Natural killer cell (primary cell): ENCODE results near the gene KCNQ2. TPM values are rescaled to one million over a fixed set of nuclear protein-coding genes. Genes with fewer than 3 reads are reported as not detected.

ENCODE experiments used
- ATAC-seq, 3 donors: fragments of 150-1000 bp in 2 of 3; fragments of 200-7000 bp in 1 of 3; cut with Tn5 transposase; 1 replicate in 1 of 3; 2 replicates in 2 of 3; pipeline ENCODE4 v1.10.0; 2021; ENCODE audit warnings: mild to moderate bottlenecking in 2 of 3, moderate library complexity in 2 of 3
- DNase-seq, 2 donors: peaks; one replicate each; pipeline versions ENCODE4 v3.0.0 to v3.0.0-alpha.2; 2013 to 2021; ENCODE audit warnings: mixed read lengths in 1 of 2
- H3K27ac ChIP-seq: one replicate; pipeline ENCODE4 v1.5.1; 2013; ENCODE audit warnings: mild to moderate bottlenecking, low read length
- H3K27me3 ChIP-seq: one replicate; pipeline ENCODE4 v1.6.1; 2013; ENCODE audit warnings: low read length; ENCODE audit not compliant: control insufficient read depth, insufficient read depth
- H3K36me3 ChIP-seq: one replicate; pipeline ENCODE4 v1.6.1; 2013; ENCODE audit warnings: low read length; ENCODE audit not compliant: control insufficient read depth, insufficient read depth
- H3K4me1 ChIP-seq: one replicate; pipeline ENCODE4 v1.6.1; 2013; ENCODE audit warnings: low read length; ENCODE audit not compliant: control insufficient read depth, insufficient read depth
- H3K4me3 ChIP-seq: one replicate; pipeline ENCODE4 v1.5.1; 2013; ENCODE audit warnings: low read length
- H3K9me3 ChIP-seq: one replicate; pipeline ENCODE4 v1.6.1; 2013; ENCODE audit warnings: low read length; ENCODE audit not compliant: control insufficient read depth, insufficient read depth
- H3K27ac Mint-ChIP-seq, 2 donors: one replicate each; pipeline ENCODE4 v1.8.0; 2022; ENCODE audit warnings: mild to moderate bottlenecking in 2 of 2, mixed read lengths in 2 of 2, moderate library complexity in 1 of 2
- H3K27me3 Mint-ChIP-seq, 2 donors: one replicate each; pipeline ENCODE4 v1.8.0; 2022; ENCODE audit warnings: low read depth in 2 of 2, mixed read lengths in 2 of 2
- H3K36me3 Mint-ChIP-seq: one replicate; pipeline ENCODE4 v1.8.0; 2022; ENCODE audit warnings: mixed read lengths
- H3K4me1 Mint-ChIP-seq, 2 donors: one replicate each; pipeline ENCODE4 v1.8.0; 2022; ENCODE audit warnings: mixed read lengths in 2 of 2
- H3K4me3 Mint-ChIP-seq: one replicate; pipeline ENCODE4 v1.8.0; 2022; ENCODE audit warnings: mild to moderate bottlenecking, moderate library complexity, mixed read lengths
- H3K9me3 Mint-ChIP-seq, 2 donors: one replicate each; pipeline ENCODE4 v1.8.0; 2022; ENCODE audit warnings: mixed read lengths in 2 of 2
- CTCF ChIP-seq: fragments of 200-600 bp; IDR thresholded peaks from one replicate; pipeline ENCODE4 v1.8.0; 2022; ENCODE audit warnings: antibody characterized with exemption
- WGBS: methylation state at CpG from one replicate; pipeline ENCODE4 v1.1.7; 2013; ENCODE audit warnings: missing lambda C conversion rate; ENCODE audit not compliant: insufficient coverage; 5-methylcytosine and 5-hydroxymethylcytosine counted together
- intact Hi-C: fragments of 100-400 bp; cut with micrococcal nuclease; formaldehyde crosslinking; loops from one replicate; pipeline ENCODE4 v1.14.2; 2022
- total RNA-seq, 4 donors: library from RNA; stranded (reverse); fragments of 120-200 nt in 1 of 4; gene quantifications; one replicate each; pipeline versions ENCODE4 v1.2.3 to v1.2.4, GENCODE V29; 2013 to 2022

KCNQ2 gene
- total RNA-seq, 3 donors from 2014 or later (not counting 1 experiment from before 2014, with no cell fraction given): not detected

GRCh38 chr20:63357921-63358905 is 114.2 kb downstream of the KCNQ2 start:
- no peaks in the 10 kb centered on the region for H3K4me1 Mint-ChIP-seq
- ATAC-seq (no peak), DNase-seq (no peak)
- H3K36me3 Mint-ChIP-seq: no peaks in the 10 kb centered on the region
- intact Hi-C loops: no loop called here
- H3K9me3 ChIP-seq: no peaks in the 10 kb centered on the region
- H3K36me3 ChIP-seq: no peaks in the 10 kb centered on the region
- peaks cover 5 to 9% of the 10 kb centered on the region in 2 donors for H3K27me3 Mint-ChIP-seq
- no peak overlapping the region for H3K27ac ChIP-seq
- H3K4me3 ChIP-seq: no peak overlapping the region
- peaks cover 18% of the 10 kb centered on the region for H3K27me3 ChIP-seq
- no peak overlapping the region for H3K4me3 Mint-ChIP-seq
- no peak overlapping the region for H3K27ac Mint-ChIP-seq
- WGBS: 81% methylated on average over 26 of the region's 26 CpGs
- no peaks in the 10 kb centered on the region for H3K4me1 ChIP-seq
- no peak for TF ChIP-seq CTCF
- H3K9me3 Mint-ChIP-seq: no peaks in the 10 kb centered on the region

DNA sequence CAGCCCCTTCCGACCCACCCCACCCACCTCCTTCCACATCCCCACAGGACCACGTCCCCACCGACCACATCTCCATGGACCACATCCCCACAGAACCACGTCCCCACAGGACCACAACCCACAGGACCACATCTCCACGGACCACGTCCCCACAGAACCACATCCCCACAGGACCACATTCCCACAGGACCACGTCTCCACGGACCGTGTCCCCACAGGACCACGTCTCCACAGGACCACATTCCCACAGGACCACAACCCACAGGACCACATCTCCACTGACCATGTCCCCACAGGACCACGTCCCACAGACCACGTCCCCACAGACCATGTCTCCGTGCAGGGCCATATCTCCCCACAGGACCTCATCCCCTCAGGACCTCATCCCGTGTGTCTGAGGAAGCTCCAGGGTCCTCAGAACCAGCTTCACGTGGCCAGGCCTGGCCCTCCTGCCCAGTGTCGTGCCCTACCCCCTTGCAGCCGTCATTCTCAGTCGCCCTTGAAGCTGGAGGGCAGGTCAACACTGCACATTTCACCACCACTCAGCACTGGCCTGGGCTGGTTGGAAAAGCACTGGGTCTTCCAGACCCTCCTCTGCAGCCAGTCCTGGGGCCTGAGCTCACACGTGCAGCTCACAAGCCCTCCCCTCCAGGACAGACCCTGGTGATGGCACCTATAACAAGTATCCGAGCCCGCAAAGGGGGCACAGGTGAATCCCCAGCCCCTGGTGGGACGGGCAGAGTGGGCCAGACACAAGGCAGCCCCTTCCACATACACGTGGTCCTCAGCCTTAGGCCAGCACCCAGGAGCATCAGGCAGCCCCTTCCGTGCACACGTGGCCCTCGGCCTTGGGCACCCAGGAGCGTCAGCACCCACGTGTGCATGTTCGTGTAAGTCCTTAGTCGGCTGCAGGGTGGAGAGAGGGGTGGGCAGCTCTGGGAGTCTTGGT is 115.2 kb downstream of the KCNQ2 start:
- H3K27me3 ChIP-seq: peaks cover 15% of the 10 kb centered on the region
- no peak overlapping the region for H3K27ac ChIP-seq
- H3K27ac Mint-ChIP-seq: no peak overlapping the region
- intact Hi-C loops: no loop called here
- no peaks in the 10 kb centered on the region for H3K4me1 Mint-ChIP-seq
- H3K9me3 ChIP-seq: no peaks in the 10 kb centered on the region
- ATAC-seq (no peak), DNase-seq (no peak)
- H3K9me3 Mint-ChIP-seq: no peaks in the 10 kb centered on the region
- no peak overlapping the region for H3K4me3 Mint-ChIP-seq
- 79% methylated on average over 29 of the region's 30 CpGs for WGBS
- H3K4me1 ChIP-seq: no peaks in the 10 kb centered on the region
- H3K36me3 ChIP-seq: no peaks in the 10 kb centered on the region
- peaks cover 0 to 2% of the 10 kb centered on the region in 2 donors for H3K27me3 Mint-ChIP-seq
- TF ChIP-seq CTCF: no peak
- no peaks in the 10 kb centered on the region for H3K36me3 Mint-ChIP-seq
- H3K4me3 ChIP-seq: no peak overlapping the region

DNA sequence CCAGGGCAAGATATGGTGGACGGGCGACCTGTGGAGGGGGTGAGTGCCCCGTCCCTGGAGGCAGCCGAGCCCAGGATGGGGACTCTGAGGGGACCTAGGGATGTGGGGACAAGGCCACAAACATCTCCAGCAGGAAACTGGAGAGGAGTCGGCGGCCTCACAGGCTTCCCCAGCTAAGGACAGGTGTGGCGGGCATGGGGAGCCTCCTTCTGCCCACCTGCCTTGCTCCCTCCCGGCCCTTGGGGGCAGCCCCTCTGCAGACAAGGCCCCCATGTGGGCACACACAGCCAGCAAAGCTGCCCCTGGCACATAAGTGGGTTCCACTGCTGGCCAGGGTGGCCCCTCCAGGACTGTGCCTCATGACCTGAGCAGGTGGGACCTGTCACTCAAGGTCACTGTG is 115.9 kb downstream of the KCNQ2 start:
- Mint-ChIP-seq H3K9me3 (no peaks in the 10 kb centered on the region), H3K27me3 (peaks cover 0 to 2% of the 10 kb centered on the region in 2 donors), H3K4me1 (no peaks in the 10 kb centered on the region), H3K4me3 (no peak overlapping the region), H3K27ac (no peak overlapping the region), H3K36me3 (no peaks in the 10 kb centered on the region)
- no peak overlapping the region for H3K27ac ChIP-seq
- H3K9me3 ChIP-seq: no peaks in the 10 kb centered on the region
- 85% methylated on average over 8 of the region's 8 CpGs for WGBS
- H3K27me3 ChIP-seq: peaks cover 9% of the 10 kb centered on the region
- no peak for ATAC-seq
- H3K36me3 ChIP-seq: no peaks in the 10 kb centered on the region
- DNase-seq: no peak
- intact Hi-C loops: no loop called here
- H3K4me3 ChIP-seq: no peak overlapping the region
- no peak for TF ChIP-seq CTCF
- H3K4me1 ChIP-seq: no peaks in the 10 kb centered on the region
